Karpas-422 (cell line): ENCODE data around the gene ITGB2. TPM values are rescaled to one million over a fixed set of nuclear protein-coding genes. Genes with fewer than 3 reads are reported as not detected.

Experiments
- DNase-seq: peaks from one replicate; pipeline ENCODE4 v3.0.0-alpha.2; 2015
- H2AFZ ChIP-seq: fragments of 200-600 bp; sonication (generic); 2 replicates; pipeline ENCODE4 v1.6.1; 2014; ENCODE audit warnings: antibody characterized with exemption, low read length, mixed read lengths
- H3K27ac ChIP-seq: fragments of 200-600 bp; sonication (generic); 2 replicates; pipeline ENCODE4 v1.5.1; 2014; ENCODE audit warnings: mild to moderate bottlenecking, low read length, moderate library complexity
- H3K27me3 ChIP-seq: fragments of 200-600 bp; sonication (generic); 2 replicates; pipeline ENCODE4 v1.6.1; 2014; ENCODE audit warnings: low read length, mixed read lengths
- H3K36me3 ChIP-seq: fragments of 200-600 bp; sonication (generic); 2 replicates; pipeline ENCODE4 v1.6.1; 2014; ENCODE audit warnings: low read length, mixed read lengths; ENCODE audit not compliant: insufficient read depth
- H3K4me1 ChIP-seq: fragments of 200-600 bp; sonication (generic); 2 replicates; pipeline ENCODE4 v1.6.1; 2014; ENCODE audit warnings: mild to moderate bottlenecking, low read length, mixed read lengths
- H3K4me2 ChIP-seq: fragments of 200-600 bp; sonication (generic); 2 replicates; pipeline ENCODE4 v1.6.1; 2014; ENCODE audit warnings: low read length, low read depth, mild to moderate bottlenecking; ENCODE audit not compliant: poor library complexity, severe bottlenecking
- H3K4me3 ChIP-seq: fragments of 200-600 bp; sonication (generic); 2 replicates; pipeline ENCODE4 v1.5.1; 2014; ENCODE audit warnings: mild to moderate bottlenecking, antibody characterized with exemption, low read length, mixed read lengths
- H3K79me2 ChIP-seq: fragments of 200-600 bp; sonication (generic); 2 replicates; pipeline ENCODE4 v1.6.1; 2014; ENCODE audit warnings: mild to moderate bottlenecking, low read length, mixed read lengths
- H3K9ac ChIP-seq: fragments of 200-600 bp; sonication (generic); 2 replicates; pipeline ENCODE4 v1.6.0; 2014; ENCODE audit warnings: low read length
- H3K9me2 ChIP-seq: fragments of 200-600 bp; sonication (generic), shearing (Covaris generic); replicated peaks from 2 replicates; pipeline ENCODE4 v1.6.0; 2014; ENCODE audit warnings: mild to moderate bottlenecking, low read length, moderate library complexity; ENCODE audit not compliant: insufficient read depth
- H3K9me3 ChIP-seq: fragments of 300-700, 200-600 bp; sonication (generic); 2 replicates; pipeline ENCODE4 v1.6.1; 2014; ENCODE audit warnings: low read length, mixed read lengths
- H4K20me1 ChIP-seq: fragments of 200-600 bp; sonication (generic); 2 replicates; pipeline ENCODE4 v1.6.1; 2014; ENCODE audit warnings: mild to moderate bottlenecking, antibody characterized with exemption, low read length, low read depth; ENCODE audit not compliant: insufficient read depth
- total RNA-seq: library from RNA; depleted of rRNA; stranded (reverse); fragments of >200 nt; shearing (Covaris generic); gene quantifications from 2 replicates; pipeline ENCODE4 v1.2.3, GENCODE V29; 2014; ENCODE audit warnings: low replicate concordance

Gene ITGB2
- total RNA-seq, 1 experiment from 2014 or later: 252 TPM

GRCh38 chr21:44939532-44940115 lies 18.9 kb upstream of the ITGB2 start, which contains the start of gene SLX9:
SLX9 (plus strand) TSS chr21:44940029; CDS start chr21:44940058, 29 bp downstream.
- Histone ChIP-seq H3K9me2 (no peaks in the 10 kb centered on the region), H3K4me3 (peak within 1 kb of the TSS; percentile 99), H3K4me2 (peak within 1 kb of the TSS; percentile 95), H3K27ac (peak within 1 kb of the TSS; percentile 51; the same call in 1 of the 2 replicates), H3K36me3 (peaks cover 13% of the 10 kb centered on the region; the same call in 1 of the 2 replicates), H3K27me3 (no peaks in the 10 kb centered on the region), H3K9ac (peak within 1 kb of the TSS; percentile 95), H4K20me1 (peaks cover 22% of the 10 kb centered on the region), H3K79me2 (peaks cover 53% of the 10 kb centered on the region), H3K4me1 (peaks cover 42% of the 10 kb centered on the region), H2AFZ (peak within 1 kb of the TSS; percentile 89; the same call in 1 of the 2 replicates), H3K9me3 (no peaks in the 10 kb centered on the region)
- DNase-seq: peak; percentile 95

- no peaks in the 10 kb centered on the region for H3K27me3 ChIP-seq
- H3K4me3 ChIP-seq: peak overlapping the region; percentile 99
- peak; percentile 52 for DNase-seq
- peak overlapping the region; percentile 95 for H3K4me2 ChIP-seq
- H3K9ac ChIP-seq: peak overlapping the region; percentile 95
- H3K36me3 ChIP-seq: peaks cover 12% of the 10 kb centered on the region; the same call in 1 of the 2 replicates
- H4K20me1 ChIP-seq: peaks cover 22% of the 10 kb centered on the region
- H3K27ac ChIP-seq: peak overlapping the region; percentile 51; the same call in 1 of the 2 replicates
- H3K9me2 ChIP-seq: no peaks in the 10 kb centered on the region
- no peaks in the 10 kb centered on the region for H3K9me3 ChIP-seq
- peaks cover 46% of the 10 kb centered on the region for H3K79me2 ChIP-seq
- peaks cover 49% of the 10 kb centered on the region for H3K4me1 ChIP-seq
- H2AFZ ChIP-seq: no peak overlapping the region
These were observed 18.3 kb upstream of the ITGB2 start for GRCh38 chr21:44938772-44939531.

- no peak overlapping the region for H3K4me2 ChIP-seq
These were observed 14.8 kb upstream of the ITGB2 start for GRCh38 chr21:44935533-44935927.

GRCh38 chr21:44934797-44935532 lies 14.3 kb upstream of the ITGB2 start:
- Histone ChIP-seq H3K4me2 (no peak overlapping the region), H4K20me1 (no peaks in the 10 kb centered on the region), H3K36me3 (no peaks in the 10 kb centered on the region), H3K9me3 (no peaks in the 10 kb centered on the region), H2AFZ (no peak overlapping the region), H3K79me2 (peaks cover 6% of the 10 kb centered on the region; the same call in 1 of the 2 replicates), H3K27me3 (no peaks in the 10 kb centered on the region), H3K9ac (peak overlapping the region; percentile 21; the same call in 1 of the 2 replicates), H3K27ac (peak overlapping the region; percentile 46), H3K4me3 (no peak overlapping the region), H3K9me2 (no peaks in the 10 kb centered on the region), H3K4me1 (peaks cover 67% of the 10 kb centered on the region)
- DNase-seq: peak; percentile 43

More at GRCh38 chr21:44935533-44935927, 14.8 kb upstream of the ITGB2 start:
- Histone ChIP-seq H3K4me1 (peaks cover 61% of the 10 kb centered on the region), H3K9me2 (no peaks in the 10 kb centered on the region), H3K27ac (peak overlapping the region; percentile 46), H4K20me1 (no peaks in the 10 kb centered on the region), H2AFZ (no peak overlapping the region), H3K36me3 (no peaks in the 10 kb centered on the region), H3K79me2 (peaks cover 12% of the 10 kb centered on the region), H3K4me3 (no peak overlapping the region), H3K9ac (no peak overlapping the region), H3K9me3 (no peaks in the 10 kb centered on the region), H3K27me3 (no peaks in the 10 kb centered on the region)
- no peak for DNase-seq

- H3K27ac ChIP-seq: peak overlapping the region; percentile 100; the same call in 1 of the 2 replicates
- H3K79me2 ChIP-seq: peaks cover 2% of the 10 kb centered on the region; the same call in 1 of the 2 replicates
- no peaks in the 10 kb centered on the region for H3K9me3 ChIP-seq
- H3K4me2 ChIP-seq: no peak overlapping the region
- H3K36me3 ChIP-seq: no peaks in the 10 kb centered on the region
- DNase-seq: no peak
- peaks cover 70% of the 10 kb centered on the region for H3K4me1 ChIP-seq
- no peak overlapping the region for H3K4me3 ChIP-seq
- no peak overlapping the region for H2AFZ ChIP-seq
- no peaks in the 10 kb centered on the region for H3K9me2 ChIP-seq
- no peak overlapping the region for H3K9ac ChIP-seq
- no peaks in the 10 kb centered on the region for H3K27me3 ChIP-seq
- H4K20me1 ChIP-seq: no peaks in the 10 kb centered on the region
These were observed 13.6 kb upstream of the ITGB2 start for GRCh38 chr21:44934276-44934675.

GRCh38 chr21:44933918-44934260 lies 13.2 kb upstream of the ITGB2 start:
- H3K4me1 ChIP-seq: peaks cover 70% of the 10 kb centered on the region
- H3K27ac ChIP-seq: peak overlapping the region; percentile 100
- peak overlapping the region; percentile 93 for H3K9ac ChIP-seq
- no peaks in the 10 kb centered on the region for H3K9me3 ChIP-seq
- H3K27me3 ChIP-seq: no peaks in the 10 kb centered on the region
- H4K20me1 ChIP-seq: no peaks in the 10 kb centered on the region
- DNase-seq: no peak
- no peaks in the 10 kb centered on the region for H3K9me2 ChIP-seq
- H3K36me3 ChIP-seq: no peaks in the 10 kb centered on the region
- no peak overlapping the region for H2AFZ ChIP-seq
- no peak overlapping the region for H3K4me2 ChIP-seq
- no peaks in the 10 kb centered on the region for H3K79me2 ChIP-seq
- H3K4me3 ChIP-seq: no peak overlapping the region

- peak overlapping the region; percentile 75 for H3K4me3 ChIP-seq
- H3K9ac ChIP-seq: peak overlapping the region; percentile 93
These were observed 12.7 kb upstream of the ITGB2 start for GRCh38 chr21:44933199-44933917.

More at GRCh38 chr21:44933199-44933917, 12.7 kb upstream of the ITGB2 start:
- DNase-seq: no peak
- no peaks in the 10 kb centered on the region for H3K9me2 ChIP-seq
- H2AFZ ChIP-seq: no peak overlapping the region
- H4K20me1 ChIP-seq: no peaks in the 10 kb centered on the region
- peak overlapping the region; percentile 86 for H3K4me2 ChIP-seq
- H3K27ac ChIP-seq: peak overlapping the region; percentile 100
- no peaks in the 10 kb centered on the region for H3K9me3 ChIP-seq
- no peaks in the 10 kb centered on the region for H3K36me3 ChIP-seq
- H3K27me3 ChIP-seq: no peaks in the 10 kb centered on the region
- H3K4me1 ChIP-seq: peaks cover 70% of the 10 kb centered on the region
- H3K79me2 ChIP-seq: peaks cover under 1% of the 10 kb centered on the region; the same call in 1 of the 2 replicates
